ENCODE data around the gene ZNF385B. TPM values are rescaled to one million over a fixed set of nuclear protein-coding genes. Genes with fewer than 3 reads are reported as not detected.

Gene ZNF385B
- total and polyA plus RNA-seq, 7 donors, result 0.35 to 5.6 (median 3.0) TPM; not detected in 1

- no peak overlapping the region for H3K27ac ChIP-seq
Observed at GRCh38 chr2:179837408-179837807, 24.0 kb downstream of the ZNF385B start.

GRCh38 chr2:179830043-179830787 is 31.2 kb downstream of the ZNF385B start:
- Histone ChIP-seq H3K27ac (no peak overlapping the region), H3K27me3 (no peaks in the 10 kb centered on the region), H3K4me1 (no peaks in the 10 kb centered on the region), H3K4me3 (no peak overlapping the region), H3K36me3 (no peaks in the 10 kb centered on the region), H3K9me3 (no peaks in the 10 kb centered on the region)
- DNase-seq, result no peak
- intact Hi-C loops (cut with DNase I), result no loop called here
- TF ChIP-seq CTCF (IDR thresholded peaks at IDR 0.05), result no peak
- TF ChIP-seq POLR2A (IDR thresholded peaks at IDR 0.05), result no peak
- TF ChIP-seq POLR2AphosphoS5 (IDR thresholded peaks at IDR 0.05), result no peak
- TF ChIP-seq EP300 (IDR thresholded peaks at IDR 0.05), result no peak
- WGBS, 2 donors, result 91 to 96% methylated on average over 3 of the region's 3 CpGs

More at GRCh38 chr2:179837408-179837807, 24.0 kb downstream of the ZNF385B start:
- TF ChIP-seq CTCF (IDR thresholded peaks at IDR 0.05), result no peak
- no peak for TF ChIP-seq EP300 (IDR thresholded peaks at IDR 0.05)
- TF ChIP-seq POLR2AphosphoS5 (IDR thresholded peaks at IDR 0.05), result no peak
- no peak for TF ChIP-seq POLR2A (IDR thresholded peaks at IDR 0.05)
- no peak overlapping the region for H3K4me3 ChIP-seq
- intact Hi-C loops (cut with DNase I), result no loop called here
- H3K9me3 ChIP-seq, result no peaks in the 10 kb centered on the region
- peaks cover 0 to 13% (median 3%) of the 10 kb centered on the region in 4 donors for H3K4me1 ChIP-seq
- DNase-seq, result no peak
- no peaks in the 10 kb centered on the region for H3K36me3 ChIP-seq
- WGBS, 2 donors, result 67 to 70% methylated on average over 4 of the region's 4 CpGs
- no peaks in the 10 kb centered on the region for H3K27me3 ChIP-seq

- no peak for DNase-seq
- H3K27ac ChIP-seq, result no peak overlapping the region
- intact Hi-C loops (cut with DNase I), result no loop called here
- no peaks in the 10 kb centered on the region for H3K9me3 ChIP-seq
- TF ChIP-seq EP300 (IDR thresholded peaks at IDR 0.05) (no peak), POLR2A (IDR thresholded peaks at IDR 0.05) (no peak)
- peaks cover 0 to 4% (median 0%) of the 10 kb centered on the region in 4 donors for H3K4me1 ChIP-seq
- 83 to 88% methylated on average over 2 of the region's 2 CpGs for WGBS, 2 donors
- no peaks in the 10 kb centered on the region for H3K36me3 ChIP-seq
- no peak overlapping the region for H3K4me3 ChIP-seq
- H3K27me3 ChIP-seq, result no peaks in the 10 kb centered on the region
Observed at GRCh38 chr2:179826297-179826696, 35.1 kb downstream of the ZNF385B start.

GRCh38 chr2:179825494-179825893 is 35.9 kb downstream of the ZNF385B start:
- no peak for TF ChIP-seq EP300 (IDR thresholded peaks at IDR 0.05)
- TF ChIP-seq POLR2A (IDR thresholded peaks at IDR 0.05), result no peak
- TF ChIP-seq CTCF (IDR thresholded peaks at IDR 0.05), result no peak
- TF ChIP-seq POLR2AphosphoS5 (IDR thresholded peaks at IDR 0.05), result no peak
- intact Hi-C loops (cut with DNase I), result no loop called here
- Histone ChIP-seq H3K9me3 (no peaks in the 10 kb centered on the region), H3K4me3 (no peak overlapping the region), H3K4me1 (peaks cover 0 to 4% (median 0%) of the 10 kb centered on the region in 4 donors), H3K36me3 (no peaks in the 10 kb centered on the region), H3K27me3 (no peaks in the 10 kb centered on the region), H3K27ac (no peak overlapping the region)
- WGBS, 2 donors, result 84 to 88% methylated on average over 3 of the region's 3 CpGs
- no peak for DNase-seq

GRCh38 chr2:179824961-179825360 is 36.5 kb downstream of the ZNF385B start:
- no peaks in the 10 kb centered on the region for H3K36me3 ChIP-seq

More at GRCh38 chr2:179824961-179825360, 36.5 kb downstream of the ZNF385B start:
- intact Hi-C loops (cut with DNase I), result no loop called here
- H3K9me3 ChIP-seq, result no peaks in the 10 kb centered on the region
- no peaks in the 10 kb centered on the region for H3K27me3 ChIP-seq
- TF ChIP-seq CTCF (IDR thresholded peaks at IDR 0.05) (no peak), POLR2A (IDR thresholded peaks at IDR 0.05) (no peak), POLR2AphosphoS5 (IDR thresholded peaks at IDR 0.05) (no peak), EP300 (IDR thresholded peaks at IDR 0.05) (no peak)
- DNase-seq, result no peak
- no peak overlapping the region for H3K4me3 ChIP-seq
- peaks cover 0 to 4% (median 0%) of the 10 kb centered on the region in 4 donors for H3K4me1 ChIP-seq
- WGBS, 2 donors, result 77 to 83% methylated on average over 1 of the region's 1 CpG
- no peak overlapping the region for H3K27ac ChIP-seq
